Measurements from ENCODE around the gene MTHFD1. TPM values are rescaled to one million over a fixed set of nuclear protein-coding genes. Genes with fewer than 3 reads are reported as not detected.
"Not testable (repeated sequence)": the region's sequence is repeated elsewhere in the genome, so short reads cannot be mapped to it uniquely, and the experiment has no call there.

The MTHFD1 gene
- total and polyA plus RNA-seq, 2 donors from 2014 or later: 73.0 to 76.1 TPM

GRCh38 chr14:64363265-64363846 is 24.8 kb upstream of the MTHFD1 start:
- H3K27me3 ChIP-seq (ENCODE audit: control insufficient read depth, insufficient read depth, low read length): no peaks in the 10 kb centered on the region
- H3K36me3 ChIP-seq (ENCODE audit: control insufficient read depth in 2 of 3, insufficient read depth in 3 of 3, low read length in 3 of 3): no peaks in the 10 kb centered on the region
- no peak overlapping the region for H3K9ac ChIP-seq (ENCODE audit: low read length in 3 of 3)
- H3K9me3 ChIP-seq (ENCODE audit: control insufficient read depth in 2 of 3, insufficient read depth in 1 of 3, low read length in 3 of 3): no peaks in the 10 kb centered on the region
- H3K4me3 ChIP-seq (ENCODE audit: low read length in 3 of 3): no peak overlapping the region
- no peak for FAIRE-seq
- intact Hi-C loops (cut with DNase I): no loop called here
- H3K27ac ChIP-seq (ENCODE audit: low read depth in 2 of 2, low read length in 2 of 2): no peak overlapping the region
- TF ChIP-seq CTCF (IDR thresholded peaks at IDR 0.05; ENCODE audit: borderline replicate concordance, extremely low read depth, insufficient read depth): no peak
- no peaks in the 10 kb centered on the region for H3K4me1 ChIP-seq (ENCODE audit: control insufficient read depth in 2 of 3, insufficient read depth in 2 of 3, low read depth in 1 of 3, low read length in 3 of 3)
- DNase-seq: no peak

- H3K4me1 ChIP-seq (ENCODE audit: control insufficient read depth in 2 of 3, insufficient read depth in 2 of 3, low read depth in 1 of 3, low read length in 3 of 3): no peaks in the 10 kb centered on the region
- DNase-seq (no peak), FAIRE-seq (no peak)
- H3K4me3 ChIP-seq (ENCODE audit: low read length in 3 of 3): no peak overlapping the region
- no peaks in the 10 kb centered on the region for H3K36me3 ChIP-seq (ENCODE audit: control insufficient read depth in 2 of 3, insufficient read depth in 3 of 3, low read length in 3 of 3)
- H3K27ac ChIP-seq (ENCODE audit: low read depth in 2 of 2, low read length in 2 of 2): no peak overlapping the region
- intact Hi-C loops (cut with DNase I): no loop called here
- H3K27me3 ChIP-seq (ENCODE audit: control insufficient read depth, insufficient read depth, low read length): no peaks in the 10 kb centered on the region
- H3K9ac ChIP-seq (ENCODE audit: low read length in 3 of 3): no peak overlapping the region
- no peak for TF ChIP-seq CTCF (IDR thresholded peaks at IDR 0.05; ENCODE audit: borderline replicate concordance, extremely low read depth, insufficient read depth)
- no peaks in the 10 kb centered on the region for H3K9me3 ChIP-seq (ENCODE audit: control insufficient read depth in 2 of 3, insufficient read depth in 1 of 3, low read length in 3 of 3)
Observed at GRCh38 chr14:64364907-64365306, 23.2 kb upstream of the MTHFD1 start.

GRCh38 chr14:64365358-64365889 is 22.7 kb upstream of the MTHFD1 start:
- H3K9ac ChIP-seq (ENCODE audit: low read length in 3 of 3); H3K9me3 ChIP-seq (ENCODE audit: control insufficient read depth in 2 of 3, insufficient read depth in 1 of 3, low read length in 3 of 3); H3K4me3 ChIP-seq (ENCODE audit: low read length in 3 of 3); H3K36me3 ChIP-seq (ENCODE audit: control insufficient read depth in 2 of 3, insufficient read depth in 3 of 3, low read length in 3 of 3); intact Hi-C loops (cut with DNase I); H3K27me3 ChIP-seq (ENCODE audit: control insufficient read depth, insufficient read depth, low read length); H3K27ac ChIP-seq (ENCODE audit: low read depth in 2 of 2, low read length in 2 of 2); FAIRE-seq; DNase-seq; H3K4me1 ChIP-seq (ENCODE audit: control insufficient read depth in 2 of 3, insufficient read depth in 2 of 3, low read depth in 1 of 3, low read length in 3 of 3): not testable (repeated sequence)

GRCh38 chr14:64369201-64369600 is 19.0 kb upstream of the MTHFD1 start:
- DNase-seq: no peak
- intact Hi-C loops (cut with DNase I): no loop called here
- H3K27me3 ChIP-seq (ENCODE audit: control insufficient read depth, insufficient read depth, low read length): no peaks in the 10 kb centered on the region
- no peaks in the 10 kb centered on the region for H3K9me3 ChIP-seq (ENCODE audit: control insufficient read depth in 2 of 3, insufficient read depth in 1 of 3, low read length in 3 of 3)
- H3K9ac ChIP-seq (ENCODE audit: low read length in 3 of 3): no peak overlapping the region
- no peak for TF ChIP-seq CTCF (IDR thresholded peaks at IDR 0.05; ENCODE audit: borderline replicate concordance, extremely low read depth, insufficient read depth)
- H3K4me3 ChIP-seq (ENCODE audit: low read length in 3 of 3): no peak overlapping the region
- no peaks in the 10 kb centered on the region for H3K4me1 ChIP-seq (ENCODE audit: control insufficient read depth in 2 of 3, insufficient read depth in 2 of 3, low read depth in 1 of 3, low read length in 3 of 3)
- no peak overlapping the region for H3K27ac ChIP-seq (ENCODE audit: low read depth in 2 of 2, low read length in 2 of 2)
- H3K36me3 ChIP-seq (ENCODE audit: control insufficient read depth in 2 of 3, insufficient read depth in 3 of 3, low read length in 3 of 3): no peaks in the 10 kb centered on the region
- no peak for FAIRE-seq
